ENCODE data around the gene ANK3.

ANK3 gene

GRCh38 chr10:60130130-60130579 is 259.5 kb downstream of the ANK3 start:
- DNase-seq = no peak

DNA sequence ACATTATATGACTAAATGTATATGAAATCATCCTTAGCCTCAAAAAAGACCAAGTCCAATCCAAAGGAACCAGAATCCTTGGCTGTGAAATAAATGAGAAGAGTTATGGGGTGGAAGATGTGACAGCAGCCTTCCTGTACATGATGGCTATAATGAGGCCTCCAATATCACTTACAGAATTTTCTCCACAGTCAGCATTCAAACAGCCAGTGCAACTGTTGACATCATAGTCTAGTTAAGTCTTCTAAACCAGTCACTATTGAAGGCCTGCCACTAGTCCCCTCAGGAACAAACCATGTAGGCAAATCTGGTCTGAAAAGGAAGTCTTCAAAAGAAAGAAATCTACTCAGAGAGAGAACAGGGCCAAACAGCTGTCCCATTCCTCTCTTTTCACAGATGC is 263.8 kb downstream of the ANK3 start:
- DNase-seq = no peak

- DNase-seq = no peak
Measured at GRCh38 chr10:60124536-60124935, 265.1 kb downstream of the ANK3 start.

GRCh38 chr10:60123668-60124067 is 266.0 kb downstream of the ANK3 start:
- DNase-seq = no peak

GRCh38 chr10:60123172-60123571 is 266.5 kb downstream of the ANK3 start:
- DNase-seq = no peak

DNA sequence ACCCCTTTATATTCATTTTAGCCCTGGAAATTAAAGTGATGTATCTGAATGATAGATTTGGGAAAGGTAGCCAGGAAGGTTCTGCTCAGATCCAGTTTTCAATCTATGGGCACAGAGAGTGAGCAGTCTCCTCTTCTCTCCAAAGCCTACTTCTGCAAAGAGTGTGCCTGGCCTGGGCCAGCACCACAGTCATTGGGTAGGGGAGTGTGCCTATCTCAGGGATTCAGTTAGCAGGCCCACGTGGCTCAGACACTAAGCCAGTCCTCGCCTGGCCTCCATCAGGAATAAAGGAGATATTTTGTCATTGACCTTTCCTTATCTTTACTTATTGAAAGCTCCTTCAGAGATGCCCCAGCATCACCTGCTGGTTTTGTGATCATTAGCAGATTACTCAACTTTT is 267.5 kb downstream of the ANK3 start:
- no peak for DNase-seq

- no peak for DNase-seq
Measured at GRCh38 chr10:60114765-60115586, 274.7 kb downstream of the ANK3 start.

- DNase-seq = no peak
Measured at GRCh38 chr10:60110739-60111138, 278.9 kb downstream of the ANK3 start.

- no peak for DNase-seq
Measured at GRCh38 chr10:60107308-60107976, 282.2 kb downstream of the ANK3 start.

GRCh38 chr10:60105295-60105695 is 284.4 kb downstream of the ANK3 start:
- no peak for DNase-seq

- no peak for DNase-seq
Measured at GRCh38 chr10:60101821-60102220, 287.9 kb downstream of the ANK3 start.

DNA sequence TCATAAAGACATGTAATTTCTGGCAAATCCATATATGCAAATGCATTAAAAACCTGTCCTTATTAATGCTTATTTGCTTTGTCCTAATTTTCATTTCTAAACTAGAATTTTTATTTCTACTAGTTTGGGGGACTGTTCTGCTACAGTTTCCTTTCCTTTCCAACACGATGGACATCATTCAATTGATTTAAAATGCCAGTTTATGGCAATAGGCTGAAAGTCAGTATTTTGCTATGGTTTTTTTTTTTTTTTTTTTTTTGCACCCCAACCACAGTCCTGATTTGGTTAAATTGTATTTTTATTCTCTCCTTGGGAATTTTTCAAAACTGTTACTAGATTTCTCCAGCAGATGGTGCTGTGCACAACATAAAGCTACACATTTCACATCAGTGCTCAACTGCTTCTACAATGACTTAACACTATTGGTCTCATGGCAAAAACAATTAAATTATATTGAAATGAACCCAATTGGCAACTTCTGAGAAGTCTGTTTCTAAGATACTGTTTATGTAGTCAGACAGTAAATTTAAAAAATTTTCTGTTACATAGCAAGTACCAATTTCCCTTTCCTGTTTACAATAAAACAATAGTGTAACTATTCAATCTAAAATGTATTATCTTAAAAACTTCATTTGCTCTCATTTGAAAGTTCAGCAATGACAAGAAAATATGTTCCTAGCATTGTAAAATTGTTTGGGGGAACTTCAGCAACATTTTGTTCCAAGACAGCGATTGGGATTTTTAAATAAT is 289.5 kb downstream of the ANK3 start:
- DNase-seq = no peak

GRCh38 chr10:60098677-60099601 is 290.7 kb downstream of the ANK3 start:
- DNase-seq = no peak

- no peak for DNase-seq
Measured at GRCh38 chr10:60096761-60097513, 292.7 kb downstream of the ANK3 start.

DNA sequence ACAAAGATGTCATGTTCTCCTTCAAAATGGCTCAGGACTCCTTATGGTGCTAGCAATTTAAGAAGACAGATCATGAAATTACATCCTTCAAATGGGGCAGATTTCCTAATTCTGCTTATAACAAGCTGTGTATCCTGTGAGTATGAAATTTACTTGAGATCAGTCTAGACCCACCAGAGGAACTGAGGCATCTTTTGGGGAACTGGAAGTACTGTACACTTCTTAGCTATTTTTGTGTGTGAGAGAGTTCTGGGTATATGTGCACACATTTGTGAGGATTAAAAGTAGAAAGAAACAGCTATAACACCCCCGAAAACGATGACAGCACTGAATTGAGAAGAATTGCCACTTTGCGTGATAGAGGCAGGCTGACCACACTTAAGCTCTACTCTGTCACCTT is 296.4 kb downstream of the ANK3 start:
- no peak for DNase-seq

- DNase-seq = no peak
Measured at GRCh38 chr10:60086862-60087261, 302.8 kb downstream of the ANK3 start.

DNA sequence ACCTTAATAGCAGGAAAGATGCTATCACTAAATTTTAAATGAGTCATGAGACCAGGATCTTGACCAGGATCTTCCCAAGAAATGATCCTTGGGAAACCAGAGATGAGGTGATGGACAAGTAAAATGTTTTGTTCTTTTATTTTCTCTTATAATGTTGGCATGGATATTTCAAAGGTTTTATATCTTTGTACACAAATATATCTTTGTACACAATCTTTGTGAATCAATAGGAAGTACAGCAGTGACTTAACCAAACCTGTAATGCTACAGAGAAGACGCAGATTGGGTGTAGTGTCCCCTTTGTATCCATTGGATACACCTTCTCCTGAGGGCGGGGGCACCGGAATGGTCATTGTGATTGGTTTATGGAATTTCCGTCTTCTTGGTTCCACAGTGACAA is 303.3 kb downstream of the ANK3 start:
- no peak for DNase-seq

GRCh38 chr10:60082744-60083344 is 306.8 kb downstream of the ANK3 start:
- no peak for DNase-seq

- no peak for DNase-seq
Measured at GRCh38 chr10:60082341-60082740, 307.3 kb downstream of the ANK3 start.

DNA sequence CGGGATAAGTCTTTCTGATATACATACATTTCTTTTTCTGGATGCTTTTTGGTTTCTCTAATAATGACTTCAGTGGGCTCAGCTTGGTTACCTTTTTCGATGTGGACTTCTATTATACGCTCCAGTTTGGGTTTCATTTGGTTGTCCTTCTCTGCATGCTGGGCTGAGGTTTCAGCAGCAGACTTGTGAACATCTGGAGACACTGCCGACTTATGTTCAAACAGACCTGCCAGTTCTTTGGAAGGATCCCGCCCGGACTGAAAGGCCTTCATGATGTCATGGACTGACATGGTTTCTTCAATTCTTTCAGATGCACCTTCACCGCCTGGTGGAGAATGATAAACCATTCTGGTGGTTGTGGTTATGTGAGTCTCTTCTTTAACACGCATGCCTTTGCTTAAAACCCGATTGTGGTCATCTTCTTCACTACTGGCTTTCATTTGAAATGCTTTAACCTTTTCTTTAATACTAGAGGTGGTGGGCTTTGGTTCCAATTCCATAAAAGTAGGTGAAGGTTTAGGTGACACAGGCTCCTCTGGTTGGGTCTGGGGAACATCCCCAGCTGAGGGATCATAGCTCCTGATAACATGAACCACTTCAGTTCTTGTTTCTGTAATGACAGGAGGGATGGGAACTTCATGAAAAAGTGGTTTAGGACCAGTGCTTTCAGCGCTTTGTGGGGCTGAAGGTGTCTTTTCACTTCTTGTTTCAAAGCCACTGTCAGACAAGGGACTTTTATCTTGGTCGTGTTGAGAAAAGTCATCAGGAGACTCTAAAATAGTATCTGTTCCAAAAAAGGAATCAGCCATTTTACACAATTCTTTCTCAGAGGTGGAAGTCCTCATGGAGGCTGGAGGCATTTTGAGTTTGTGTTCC is 315.7 kb downstream of the ANK3 start:
- DNase-seq = no peak

Data from activated CD4-positive, alpha-beta T cell treated with anti-CD3 and anti-CD28 coated beads, Interleukin-2, amount 50 U/mL, for 4 hours (primary cell).